K562 (cell line): ENCODE data around the gene CPNE8. TPM values are rescaled to one million over a fixed set of nuclear protein-coding genes. Genes with fewer than 3 reads are reported as not detected.

ENCODE experiments used
- ATAC-seq: fragments of 200-7000 bp; cut with Tn5 transposase; 3 replicates; pipeline ENCODE4 v1.9.1; 2020; ENCODE audit warnings: moderate library complexity
- BruUV-seq: library from RNA; stranded (reverse); fragments of 400-500 nt; replicated peaks from 2 replicates; lab custom pipeline; 2021; lab: Mats Ljungman, UMichigan
- CTCF ChIA-PET: fragments of 300-600 bp; formaldehyde crosslinking; extraction: SDS; loops from one replicate; lab custom pipeline; 2021; ENCODE audit warnings: low intra/inter-chr PET ratio; lab: Yijun Ruan, JAX
- POLR2A ChIA-PET: fragments of 300-600, 350-650 bp; sonication (Branson Sonifier 250); formaldehyde crosslinking; extraction: SDS; loops from one replicate; lab custom pipeline; 2021; ENCODE audit warnings: antibody characterized with exemption, inconsistent platforms; lab: Yijun Ruan, JAX
- DNase-seq, 4 experiments: peaks; one replicate each; pipeline versions ENCODE4 v3.0.0 to v3.0.0-alpha.2; 2011 to 2018; ENCODE audit warnings: low spot score in 3 of 4, mixed read lengths in 3 of 4; ENCODE audit errors: extremely low read depth in 1 of 4
- FAIRE-seq: peaks from 2 replicates; lab custom pipeline; 2011; peaks lifted over from hg19 to GRCh38; lab: Jason Lieb, UNC
- H2AFZ ChIP-seq: 2 replicates; pipeline ENCODE4 v1.6.0; 2011; ENCODE audit warnings: low read depth, low read length, control low read depth, inconsistent platforms
- H3K27ac ChIP-seq: fragments of 200-600 bp; 3 replicates; pipeline ENCODE4 v1.8.0; 2011; ENCODE audit warnings: low read depth, mild to moderate bottlenecking, control low read depth, inconsistent platforms, low read length, moderate library complexity, mixed read lengths; ENCODE audit errors: extremely low read depth
- H3K27me3 ChIP-seq, 2 experiments: fragments of 300-600 bp in 1 of 2; 2 replicates in 1 of 2; 3 replicates in 1 of 2; pipeline versions ENCODE4 v1.6.0 to v1.8.0; 2011; ENCODE audit warnings: inconsistent platforms in 2 of 2, low read length in 2 of 2, mild to moderate bottlenecking in 1 of 2, mixed read lengths in 1 of 2, moderate library complexity in 1 of 2; ENCODE audit not compliant: control insufficient read depth in 2 of 2, insufficient read depth in 2 of 2
- H3K36me3 ChIP-seq: fragments of 300-600 bp; 3 replicates; pipeline ENCODE4 v1.8.0; 2011; ENCODE audit warnings: mild to moderate bottlenecking, low read length, inconsistent platforms; ENCODE audit not compliant: control insufficient read depth, insufficient read depth
- H3K4me1 ChIP-seq, 2 experiments: fragments of 200-600 bp in 1 of 2; replicated peaks in 1 of 2; 2 replicates in 1 of 2; 3 replicates in 1 of 2; pipeline versions ENCODE4 v1.5.1 to v1.8.0; 2011; ENCODE audit warnings: inconsistent platforms in 2 of 2, low read length in 2 of 2, mild to moderate bottlenecking in 1 of 2, mixed read lengths in 1 of 2, moderate library complexity in 1 of 2; ENCODE audit not compliant: control insufficient read depth in 2 of 2, insufficient read depth in 2 of 2
- H3K4me2 ChIP-seq: 2 replicates; pipeline ENCODE4 v1.6.1; 2011; ENCODE audit warnings: low read length, control low read depth, inconsistent platforms, mixed read lengths; ENCODE audit not compliant: insufficient read depth
- H3K4me3 ChIP-seq: fragments of 200-600 bp; sonication (generic), shearing (Covaris generic); 2 replicates; pipeline ENCODE4 v1.5.1; 2016; ENCODE audit warnings: control low read depth, inconsistent platforms
- H3K79me2 ChIP-seq: fragments of 200-600 bp; 3 replicates; pipeline ENCODE4 v1.8.0; 2011; ENCODE audit warnings: low read length, inconsistent platforms; ENCODE audit not compliant: control insufficient read depth, insufficient read depth
- H3K9ac ChIP-seq, 2 experiments: 2 replicates each; pipeline versions ENCODE4 v1.6.0 to v1.6.1; 2011; ENCODE audit warnings: low read depth in 2 of 2, low read length in 2 of 2, control low read depth in 1 of 2, inconsistent platforms in 1 of 2, mild to moderate bottlenecking in 1 of 2, mixed read lengths in 1 of 2; ENCODE audit not compliant: insufficient read depth in 1 of 2
- H3K9me1 ChIP-seq: one replicate; pipeline ENCODE4 v1.6.0; 2011; ENCODE audit warnings: inconsistent platforms, mild to moderate bottlenecking, low read length, moderate library complexity; ENCODE audit not compliant: control insufficient read depth, insufficient read depth
- H3K9me3 ChIP-seq: replicated peaks from 2 replicates; pipeline ENCODE4 v1.5.1; 2011; ENCODE audit warnings: low read depth, low read length, inconsistent platforms; ENCODE audit not compliant: control insufficient read depth, insufficient read depth
- H4K20me1 ChIP-seq: replicated peaks from 2 replicates; pipeline ENCODE4 v1.6.1; 2011; ENCODE audit warnings: low read length, inconsistent platforms, mixed read lengths; ENCODE audit not compliant: control insufficient read depth, insufficient read depth
- BHLHE40 ChIP-seq: IDR thresholded peaks from 2 replicates; pipeline ENCODE4 v1.6.1; 2011; ENCODE audit warnings: low read length, improper control_type of control experiment
- IFI16 ChIP-seq: fragments of 250-450 bp; sonication (Bioruptor Pico); IDR thresholded peaks from 2 replicates; pipeline ENCODE4 v2.1.2; 2022; ENCODE audit warnings: mild to moderate bottlenecking, inconsistent platforms
- NFIC ChIP-seq: fragments of 450-650 bp; IDR thresholded peaks from 2 replicates; pipeline ENCODE4 v1.6.1; 2017; ENCODE audit warnings: mild to moderate bottlenecking, inconsistent platforms
- NFXL1 ChIP-seq: fragments of 450-650 bp; formaldehyde crosslinking; IDR thresholded peaks from 2 replicates; pipeline ENCODE4 v1.4.0; 2021; ENCODE audit warnings: mild to moderate bottlenecking
- PHF8 ChIP-seq: fragments of 200-600 bp; sonication (generic); IDR thresholded peaks from 2 replicates; pipeline ENCODE4 v1.6.1; 2012; ENCODE audit warnings: mixed run types, mild to moderate bottlenecking, inconsistent platforms, low read length, moderate library complexity, borderline replicate concordance
- PRPF4 ChIP-seq: fragments of 200-400 bp; formaldehyde crosslinking; IDR thresholded peaks from one replicate; pipeline ENCODE4 v1.6.1; 2017; ENCODE audit warnings: low read length, low read depth, mild to moderate bottlenecking; ENCODE audit not compliant: insufficient read depth, poor library complexity, severe bottlenecking
- RBBP5 ChIP-seq: fragments of 200-600 bp; sonication (generic); IDR thresholded peaks from 2 replicates; pipeline ENCODE4 v1.6.1; 2012; ENCODE audit warnings: borderline replicate concordance, mild to moderate bottlenecking, low read length, control low read depth, inconsistent platforms; ENCODE audit not compliant: insufficient read depth, poor library complexity, severe bottlenecking
- STAT6 ChIP-seq: sonication (generic); formaldehyde crosslinking; IDR thresholded peaks from 2 replicates; pipeline ENCODE4 v1.8.1; 2023; ENCODE audit warnings: mild to moderate bottlenecking, missing genetic modification reagents
- ZBTB5 ChIP-seq: fragments of 450-650 bp; IDR thresholded peaks from 2 replicates; pipeline ENCODE4 v1.6.1; 2017; ENCODE audit warnings: antibody characterized with exemption
- ZNF3 ChIP-seq: fragments of 250-450 bp; sonication (Bioruptor Pico); IDR thresholded peaks from 2 replicates; pipeline ENCODE4 v1.5.0; 2021; ENCODE audit warnings: mild to moderate bottlenecking, moderate library complexity
- ZNF311 ChIP-seq: fragments of 250-450 bp; sonication (Bioruptor Pico); IDR thresholded peaks from 2 replicates; pipeline ENCODE4 v1.4.0; 2020; ENCODE audit warnings: mild to moderate bottlenecking, moderate library complexity
- WGBS: fragments of 100-300 bp; shearing (Covaris generic); methylation state at CpG from one replicate; pipeline ENCODE4 v1.1.6; 2016; ENCODE audit warnings: low coverage, mixed read lengths; ENCODE audit not compliant: insufficient coverage; ENCODE audit errors: missing lambda C conversion rate; 5-methylcytosine and 5-hydroxymethylcytosine counted together
- in situ Hi-C: fragments of 300-500 bp; cut with MboI; formaldehyde crosslinking; loops from 4 replicates; pipeline ENCODE4 v1.15.0; 2018; ENCODE audit warnings: inconsistent platforms, mixed read lengths
- intact Hi-C: fragments of 100-400 bp; cut with micrococcal nuclease; formaldehyde crosslinking; loops from 2 replicates; pipeline ENCODE4 v1.14.2; 2022
- polyA plus RNA-seq, 8 experiments: library from polyadenylated mRNA; depleted of rRNA in 4 of 8; stranded (reverse) in 5 of 8; unstranded in 3 of 8; fragments of >200 nt; fragmentation: Nextera tagmentation in 2 of 8; fragmentation: Illumina TruSeq in 1 of 8; extraction: Ambion mirVana in 2 of 8; extraction: Trizol in 1 of 8; gene quantifications; 2 replicates each; pipeline versions ENCODE4 v1.2.1 to v1.2.3, GENCODE V29; 2011 to 2014; ENCODE audit warnings: inconsistent platforms in 1 of 8, missing spikeins in 1 of 8
- total RNA-seq, 7 experiments: library from RNA; depleted of rRNA in 6 of 7; stranded (reverse); fragments of >200 nt in 6 of 7; fragmentation: Illumina TruSeq in 2 of 7; extraction: Trizol in 2 of 7; gene quantifications; 2 replicates each; pipeline versions ENCODE4 v1.2.1 to v1.2.3, GENCODE V29; 2011 to 2021; ENCODE audit warnings: low replicate concordance in 1 of 7

Gene CPNE8
- total and polyA plus RNA-seq, 9 of the 15 experiments (the other 6 are each of a cell fraction or from before 2014, with no cell fraction given), result 2.4 to 7.0 (median 4.2) TPM

- Histone ChIP-seq H2AFZ (no peak overlapping the region), H3K9ac (no peak overlapping the region), H3K4me1 (no peaks in the 10 kb centered on the region), H3K4me3 (no peak overlapping the region), H4K20me1 (no peaks in the 10 kb centered on the region), H3K27me3 (no peaks in the 10 kb centered on the region), H3K36me3 (no peaks in the 10 kb centered on the region), H3K9me1 (no peaks in the 10 kb centered on the region), H3K9me3 (no peaks in the 10 kb centered on the region), H3K4me2 (no peak overlapping the region), H3K27ac (no peak overlapping the region), H3K79me2 (no peaks in the 10 kb centered on the region)
- ChIA-PET POLR2A (interaction anchor here (1.2 kb wide), 1 partner anchor 11 kb away, joined by 3 read pairs; no protein-coding TSS in a partner anchor), CTCF (no interaction called here)
- ATAC-seq (no peak), FAIRE-seq (no peak), DNase-seq (no peak)
- TF ChIP-seq BHLHE40 (no peak), PRPF4 (no peak), STAT6 (CRISPR knock-in tag) (no peak), ZNF3 (no peak), RBBP5 (no peak), NFXL1 (CRISPR knock-in tag) (no peak), PHF8 (no peak), IFI16 (CRISPR knock-in tag) (no peak), ZNF311 (CRISPR knock-in tag) (no peak), NFIC (no peak), ZBTB5 (no peak)
- in situ Hi-C loops, result no loop called here
- BruUV-seq, result no TSS peak
- 0% methylated on average over 1 of the region's 1 CpG for WGBS
- intact Hi-C loops, result no loop called here
These were observed 197.7 kb downstream of the CPNE8 start for GRCh38 chr12:38707648-38708047.
